ENCODE data around the gene DLGAP5.

The DLGAP5 gene

GRCh38 chr14:55107766-55108554 is 83.4 kb downstream of the DLGAP5 start:
- no peak for DNase-seq

DNA sequence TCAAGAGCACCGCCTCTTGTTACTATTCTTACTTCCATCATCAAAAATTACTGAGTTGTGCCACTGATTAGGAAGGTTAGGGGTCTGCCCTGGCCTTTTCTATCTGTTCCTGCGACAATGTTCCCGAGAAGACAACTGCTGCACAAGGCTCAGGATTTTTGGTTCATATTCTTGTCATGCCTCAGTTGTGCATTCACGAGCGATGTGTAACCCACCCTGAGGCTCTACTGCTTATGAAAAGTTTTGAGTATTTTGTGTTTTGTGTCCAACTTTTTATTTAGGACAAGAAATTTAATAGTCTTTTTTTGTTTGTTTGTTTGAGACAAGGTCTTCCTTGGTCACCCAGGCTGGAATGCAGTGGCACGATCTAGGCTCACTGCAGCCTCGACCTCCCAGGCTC is 85.4 kb downstream of the DLGAP5 start:
- no peak for DNase-seq

DNA sequence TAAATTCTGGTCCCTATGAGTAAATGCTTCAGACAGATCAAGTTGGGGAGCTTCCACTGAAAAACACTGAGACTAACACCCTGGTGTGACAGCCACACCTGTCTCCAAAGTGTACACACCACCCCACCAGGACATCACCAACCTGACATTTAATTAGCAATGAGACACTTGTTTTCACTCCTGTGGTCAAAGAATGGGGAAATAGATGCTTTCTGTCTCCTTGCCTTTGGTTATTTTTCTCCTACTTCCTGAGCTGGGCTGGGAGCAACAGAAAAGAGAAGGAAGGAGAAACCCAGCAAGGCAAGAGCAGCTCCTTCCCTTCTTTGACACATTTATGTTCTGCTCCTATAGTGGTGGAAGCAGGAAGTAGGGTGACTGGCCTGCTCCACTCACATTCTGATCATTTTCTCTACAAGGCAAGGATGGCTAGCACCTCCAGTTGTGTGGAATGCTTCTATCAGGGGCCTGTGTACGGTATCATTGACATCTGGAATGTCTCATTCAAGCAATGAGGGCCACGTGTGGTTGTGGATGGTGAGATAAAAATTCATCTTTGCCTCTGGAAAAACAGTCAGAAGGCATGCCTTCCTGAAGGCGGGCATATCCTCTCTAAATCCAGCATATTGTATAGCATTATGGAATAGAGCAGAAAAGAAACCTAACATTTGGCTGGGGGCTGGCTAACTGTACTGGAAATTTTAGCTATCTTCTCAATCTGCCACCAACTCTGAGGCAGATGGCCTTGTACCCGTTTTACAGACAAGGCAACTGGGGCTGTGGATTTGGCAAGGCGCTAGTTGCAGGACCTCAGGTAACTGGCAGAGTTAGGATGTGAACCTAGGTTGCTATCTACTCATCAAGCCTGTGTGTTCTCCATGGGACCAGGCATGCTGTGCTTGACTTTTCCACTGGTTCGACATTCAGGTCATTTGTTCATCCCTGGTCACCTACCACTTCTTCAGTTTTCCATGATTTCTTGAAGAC is 87.1 kb downstream of the DLGAP5 start:
- DNase-seq = no peak

GRCh38 chr14:55103005-55103640 is 88.3 kb downstream of the DLGAP5 start:
- no peak for DNase-seq

DNA sequence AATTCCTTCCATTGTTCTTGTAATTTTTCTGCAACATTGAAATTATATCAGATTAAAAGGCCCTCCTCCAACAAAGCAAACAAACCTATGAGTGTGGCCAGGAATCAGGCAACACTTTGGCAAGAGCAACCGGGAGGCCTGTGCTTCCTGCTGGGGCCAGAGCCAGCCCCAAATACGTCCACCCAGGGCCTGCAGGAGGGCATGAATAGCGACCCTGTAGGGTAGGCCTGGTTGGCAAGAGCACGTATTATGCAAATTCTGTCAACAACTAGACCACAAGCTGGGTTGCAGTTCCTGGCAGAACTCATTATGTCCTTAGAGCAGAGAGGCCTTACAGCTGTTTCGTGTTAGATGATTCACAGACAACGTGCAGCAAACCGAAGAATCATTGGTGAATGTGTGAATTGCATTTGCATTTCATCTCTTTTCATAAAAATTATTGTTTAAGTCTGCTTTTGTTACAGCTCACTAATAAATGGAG is 89.2 kb downstream of the DLGAP5 start:
- DNase-seq = no peak

DNA sequence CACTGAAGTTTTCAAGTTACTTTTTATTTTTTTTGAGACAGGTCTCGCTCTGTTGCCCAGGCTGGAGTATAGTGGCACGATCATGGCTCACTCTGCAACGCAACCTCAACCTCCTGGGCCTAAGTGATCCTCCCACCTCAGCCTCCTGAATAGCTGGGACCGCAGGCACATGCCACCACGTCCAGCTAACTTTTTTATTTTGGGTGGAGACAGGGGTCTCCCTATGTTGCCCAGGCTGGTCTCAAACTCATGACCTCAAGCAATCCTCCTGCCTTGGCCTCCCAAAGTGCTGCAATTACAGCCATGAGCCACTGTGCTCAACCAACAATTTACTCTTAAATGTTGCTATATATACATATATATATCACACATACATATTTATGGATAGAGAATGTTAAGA is 89.7 kb downstream of the DLGAP5 start:
- no peak for DNase-seq

GRCh38 chr14:55099756-55100155 is 91.6 kb downstream of the DLGAP5 start:
- no peak for DNase-seq

DNA sequence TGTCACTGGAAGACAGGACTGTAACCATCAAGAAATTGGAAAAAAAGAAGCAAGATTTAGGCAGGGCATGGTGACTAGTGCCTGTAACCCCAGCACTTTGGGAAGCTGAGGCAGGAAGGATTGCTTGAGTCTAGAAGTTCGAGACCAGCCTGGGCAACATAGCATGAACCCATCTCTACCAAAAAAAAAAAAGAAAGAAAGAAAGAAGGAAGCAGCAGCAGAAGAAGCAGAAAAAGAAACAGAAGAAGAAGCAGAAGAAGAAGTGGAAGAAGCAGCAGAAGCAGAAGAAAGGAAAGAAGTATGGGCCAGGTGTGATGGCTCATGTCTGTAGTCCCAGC is 92.9 kb downstream of the DLGAP5 start:
- DNase-seq = no peak
